AML-193 (cell line): Measurements from ENCODE around the gene PRKN.
A peak's percentile ranks its signal among the peaks of the same experiment; 100 is the strongest.

ENCODE experiments used
- DNase-seq, 2 experiments: peaks; one replicate each; lab custom pipeline; 2025; lab: John Stamatoyannopoulos, UW

Gene PRKN

GRCh38 chr6:162119341-162119740 lies 608.2 kb downstream of the PRKN start:
- DNase-seq, result peak in 1 of 2 experiments; percentile 6

GRCh38 chr6:162118706-162119105 lies 608.9 kb downstream of the PRKN start:
- DNase-seq, result no peak

- no peak for DNase-seq
These were observed 610.6 kb downstream of the PRKN start for GRCh38 chr6:162116902-162117525.

- no peak for DNase-seq
These were observed 618.0 kb downstream of the PRKN start for GRCh38 chr6:162109480-162110050.

- no peak for DNase-seq
These were observed 619.5 kb downstream of the PRKN start for GRCh38 chr6:162108041-162108440.

GRCh38 chr6:162100096-162100495 lies 627.5 kb downstream of the PRKN start:
- DNase-seq, result no peak

- peak; percentile 50 to 78 for DNase-seq
These were observed 627.9 kb downstream of the PRKN start for GRCh38 chr6:162099685-162100084.

- DNase-seq, result no peak
These were observed 634.6 kb downstream of the PRKN start for GRCh38 chr6:162092816-162093502.

- DNase-seq, result no peak
These were observed 636.8 kb downstream of the PRKN start for GRCh38 chr6:162090734-162091133.

GRCh38 chr6:162088091-162088490 lies 639.5 kb downstream of the PRKN start:
- DNase-seq, result no peak

GRCh38 chr6:162085561-162085960 lies 642.0 kb downstream of the PRKN start:
- no peak for DNase-seq

GRCh38 chr6:162082520-162082919 lies 645.0 kb downstream of the PRKN start:
- no peak for DNase-seq

- no peak for DNase-seq
These were observed 648.9 kb downstream of the PRKN start for GRCh38 chr6:162078667-162079066.

- no peak for DNase-seq
These were observed 649.4 kb downstream of the PRKN start for GRCh38 chr6:162078126-162078525.

GRCh38 chr6:162076816-162077215 lies 650.8 kb downstream of the PRKN start:
- DNase-seq, result no peak

GRCh38 chr6:162074641-162075275 lies 652.8 kb downstream of the PRKN start:
- no peak for DNase-seq

- no peak for DNase-seq
These were observed 656.9 kb downstream of the PRKN start for GRCh38 chr6:162070639-162071038.

GRCh38 chr6:162069995-162070394 lies 657.6 kb downstream of the PRKN start:
- no peak for DNase-seq

GRCh38 chr6:162068340-162068739 lies 659.2 kb downstream of the PRKN start:
- DNase-seq, result no peak

GRCh38 chr6:162063666-162064065 lies 663.9 kb downstream of the PRKN start:
- no peak for DNase-seq

- DNase-seq, result no peak
These were observed 669.2 kb downstream of the PRKN start for GRCh38 chr6:162058281-162058875.

GRCh38 chr6:162056745-162057144 lies 670.8 kb downstream of the PRKN start:
- no peak for DNase-seq

- no peak for DNase-seq
These were observed 671.5 kb downstream of the PRKN start for GRCh38 chr6:162056061-162056460.
